ENCODE results near the gene TNKS1BP1. TPM values are rescaled to one million over a fixed set of nuclear protein-coding genes. Genes with fewer than 3 reads are reported as not detected.

Gene TNKS1BP1
- polyA plus RNA-seq, 2 of the 4 experiments (the other 2 are of a cell fraction): 35.0 to 53.1 TPM

DNA sequence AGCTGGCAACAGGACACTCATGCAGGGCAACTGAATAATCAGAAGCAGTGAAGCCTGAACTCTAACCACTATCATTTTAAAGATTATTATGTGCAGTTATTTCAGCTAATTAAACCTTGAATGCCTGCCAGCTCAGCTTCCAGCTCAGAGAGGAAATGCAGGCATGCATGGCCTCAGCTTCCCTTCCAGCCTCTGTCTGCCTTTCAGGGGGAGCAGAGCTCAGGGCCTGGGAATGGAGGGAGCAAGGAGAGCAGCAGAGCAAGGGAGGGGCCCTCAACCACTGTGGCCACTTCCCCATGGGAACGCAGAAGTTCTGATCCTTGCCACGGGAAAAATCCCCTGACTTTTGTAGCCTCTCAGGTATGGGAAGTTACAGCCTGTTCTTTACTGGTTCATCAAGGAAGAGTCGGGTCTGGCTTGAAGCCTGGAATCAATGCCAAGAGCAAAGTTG is 55.2 kb downstream of the TNKS1BP1 start:
- ChIA-PET POLR2A (no interaction called here), CTCF (interaction anchor here (0.7 to 3.1 kb wide), 5 partner anchors 9 to 428 kb away, joined by 3 to 21 read pairs (median 5); no protein-coding TSS in a partner anchor)
- H3K4me2 ChIP-seq: no peak overlapping the region
- no peak for ATAC-seq
- DNase-seq (ENCODE audit: low read depth in 1 of 2, low spot score in 1 of 2): no peak
- TF ChIP-seq, protein P1, sequence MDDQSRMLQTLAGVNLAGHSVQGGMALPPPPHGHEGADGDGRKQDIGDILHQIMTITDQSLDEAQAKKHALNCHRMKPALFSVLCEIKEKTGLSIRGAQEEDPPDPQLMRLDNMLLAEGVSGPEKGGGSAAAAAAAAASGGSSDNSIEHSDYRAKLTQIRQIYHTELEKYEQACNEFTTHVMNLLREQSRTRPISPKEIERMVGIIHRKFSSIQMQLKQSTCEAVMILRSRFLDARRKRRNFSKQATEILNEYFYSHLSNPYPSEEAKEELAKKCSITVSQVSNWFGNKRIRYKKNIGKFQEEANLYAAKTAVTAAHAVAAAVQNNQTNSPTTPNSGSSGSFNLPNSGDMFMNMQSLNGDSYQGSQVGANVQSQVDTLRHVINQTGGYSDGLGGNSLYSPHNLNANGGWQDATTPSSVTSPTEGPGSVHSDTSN (IDR thresholded peaks at IDR 0.05): no peak
- TF ChIP-seq, protein P2, sequence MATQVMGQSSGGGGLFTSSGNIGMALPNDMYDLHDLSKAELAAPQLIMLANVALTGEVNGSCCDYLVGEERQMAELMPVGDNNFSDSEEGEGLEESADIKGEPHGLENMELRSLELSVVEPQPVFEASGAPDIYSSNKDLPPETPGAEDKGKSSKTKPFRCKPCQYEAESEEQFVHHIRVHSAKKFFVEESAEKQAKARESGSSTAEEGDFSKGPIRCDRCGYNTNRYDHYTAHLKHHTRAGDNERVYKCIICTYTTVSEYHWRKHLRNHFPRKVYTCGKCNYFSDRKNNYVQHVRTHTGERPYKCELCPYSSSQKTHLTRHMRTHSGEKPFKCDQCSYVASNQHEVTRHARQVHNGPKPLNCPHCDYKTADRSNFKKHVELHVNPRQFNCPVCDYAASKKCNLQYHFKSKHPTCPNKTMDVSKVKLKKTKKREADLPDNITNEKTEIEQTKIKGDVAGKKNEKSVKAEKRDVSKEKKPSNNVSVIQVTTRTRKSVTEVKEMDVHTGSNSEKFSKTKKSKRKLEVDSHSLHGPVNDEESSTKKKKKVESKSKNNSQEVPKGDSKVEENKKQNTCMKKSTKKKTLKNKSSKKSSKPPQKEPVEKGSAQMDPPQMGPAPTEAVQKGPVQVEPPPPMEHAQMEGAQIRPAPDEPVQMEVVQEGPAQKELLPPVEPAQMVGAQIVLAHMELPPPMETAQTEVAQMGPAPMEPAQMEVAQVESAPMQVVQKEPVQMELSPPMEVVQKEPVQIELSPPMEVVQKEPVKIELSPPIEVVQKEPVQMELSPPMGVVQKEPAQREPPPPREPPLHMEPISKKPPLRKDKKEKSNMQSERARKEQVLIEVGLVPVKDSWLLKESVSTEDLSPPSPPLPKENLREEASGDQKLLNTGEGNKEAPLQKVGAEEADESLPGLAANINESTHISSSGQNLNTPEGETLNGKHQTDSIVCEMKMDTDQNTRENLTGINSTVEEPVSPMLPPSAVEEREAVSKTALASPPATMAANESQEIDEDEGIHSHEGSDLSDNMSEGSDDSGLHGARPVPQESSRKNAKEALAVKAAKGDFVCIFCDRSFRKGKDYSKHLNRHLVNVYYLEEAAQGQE (IDR thresholded peaks at IDR 0.05): no peak
- no peak for TF ChIP-seq ESRRA (IDR thresholded peaks at IDR 0.05; ENCODE audit: borderline replicate concordance, low read length)
- TF ChIP-seq ATOH8 (CRISPR knock-in tag; IDR thresholded peaks at IDR 0.05; ENCODE audit: low read depth): no peak
- no peak for TF ChIP-seq HEYL (CRISPR knock-in tag; IDR thresholded peaks at IDR 0.05)
- 26% methylated on average over 3 of the region's 3 CpGs for WGBS (ENCODE audit: missing lambda C conversion rate)
- H3K4me3 ChIP-seq: no peak overlapping the region
- no peak overlapping the region for H3K27ac ChIP-seq
- no peaks in the 10 kb centered on the region for H3K4me1 ChIP-seq
- peaks cover 9% of the 10 kb centered on the region; the same call in 1 of the 3 replicates for H3K9me3 ChIP-seq
- FAIRE-seq: no peak

DNA sequence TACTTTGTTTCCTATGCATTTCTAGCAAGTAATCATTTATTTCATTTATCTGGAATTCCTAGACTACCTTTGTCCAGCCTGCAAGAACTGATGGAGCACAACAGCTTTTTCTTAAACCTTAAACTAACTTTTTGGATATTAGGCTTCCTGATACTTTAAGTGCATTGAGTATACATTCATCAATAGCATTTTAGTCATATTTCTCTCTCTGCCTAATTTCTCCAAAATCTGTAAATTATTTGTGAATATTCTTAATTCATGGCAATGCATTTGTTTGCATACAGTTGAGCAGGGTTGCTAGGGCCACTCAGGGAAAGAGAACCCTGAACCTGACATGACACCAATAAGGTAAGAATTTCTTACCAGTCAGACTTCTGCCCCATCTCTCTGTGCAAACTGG is 58.6 kb downstream of the TNKS1BP1 start:
- FAIRE-seq: no peak

DNA sequence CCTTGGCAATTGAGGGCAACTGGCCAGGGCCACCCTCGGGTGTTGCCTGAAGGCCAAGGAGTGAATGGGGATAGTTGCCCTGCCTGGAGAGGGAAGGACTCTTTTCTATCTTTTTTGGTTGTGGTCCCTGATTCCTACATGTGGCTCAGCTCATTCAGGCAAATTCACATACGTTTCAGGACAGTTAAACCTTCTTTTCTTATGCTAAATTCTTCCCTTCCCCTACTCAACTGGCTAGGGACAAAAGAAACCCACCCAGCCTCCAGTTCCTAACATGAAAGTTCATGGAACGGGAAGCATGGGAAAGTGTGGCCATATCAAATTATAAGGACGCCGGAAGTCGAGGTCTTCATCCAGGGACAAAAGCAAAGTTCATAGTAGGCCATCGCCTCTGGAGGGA is 61.4 kb downstream of the TNKS1BP1 start:
- Histone ChIP-seq H3K9me3 (no peaks in the 10 kb centered on the region), H3K27ac (no peak overlapping the region), H3K4me3 (no peak overlapping the region), H3K4me2 (no peak overlapping the region), H3K4me1 (no peaks in the 10 kb centered on the region)
- TF ChIP-seq RARB (CRISPR knock-in tag; IDR thresholded peaks at IDR 0.05): no peak
- TF ChIP-seq, protein P3, sequence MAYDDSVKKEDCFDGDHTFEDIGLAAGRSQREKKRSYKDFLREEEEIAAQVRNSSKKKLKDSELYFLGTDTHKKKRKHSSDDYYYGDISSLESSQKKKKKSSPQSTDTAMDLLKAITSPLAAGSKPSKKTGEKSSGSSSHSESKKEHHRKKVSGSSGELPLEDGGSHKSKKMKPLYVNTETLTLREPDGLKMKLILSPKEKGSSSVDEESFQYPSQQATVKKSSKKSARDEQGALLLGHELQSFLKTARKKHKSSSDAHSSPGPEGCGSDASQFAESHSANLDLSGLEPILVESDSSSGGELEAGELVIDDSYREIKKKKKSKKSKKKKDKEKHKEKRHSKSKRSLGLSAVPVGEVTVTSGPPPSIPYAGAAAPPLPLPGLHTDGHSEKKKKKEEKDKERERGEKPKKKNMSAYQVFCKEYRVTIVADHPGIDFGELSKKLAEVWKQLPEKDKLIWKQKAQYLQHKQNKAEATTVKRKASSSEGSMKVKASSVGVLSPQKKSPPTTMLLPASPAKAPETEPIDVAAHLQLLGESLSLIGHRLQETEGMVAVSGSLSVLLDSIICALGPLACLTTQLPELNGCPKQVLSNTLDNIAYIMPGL (CRISPR knock-in tag; IDR thresholded peaks at IDR 0.05; ENCODE audit: borderline replicate concordance): no peak
- TF ChIP-seq ZSCAN20 (CRISPR knock-in tag; IDR thresholded peaks at IDR 0.05): no peak
- TF ChIP-seq POLR2AphosphoS2 (conservative IDR thresholded peaks at IDR 0.05; ENCODE audit: low read length): no peak
- TF ChIP-seq RCOR1 (IDR thresholded peaks at IDR 0.05; ENCODE audit: low read depth, low read length): no peak
- no peak for TF ChIP-seq JUN (IDR thresholded peaks at IDR 0.05)
- no peak for TF ChIP-seq KDM1A (IDR thresholded peaks at IDR 0.05; ENCODE audit: low read depth)
- TF ChIP-seq CHD2 (IDR thresholded peaks at IDR 0.05; ENCODE audit: low read length, partially characterized antibody): no peak
- no peak for TF ChIP-seq EP300 (IDR thresholded peaks at IDR 0.05)
- DNase-seq (ENCODE audit: low read depth in 1 of 2, low spot score in 1 of 2): no peak
- CTCF ChIA-PET: interaction anchor here (2.7 kb wide), 2 partner anchors 14 to 422 kb away, joined by 8 to 14 read pairs; no protein-coding TSS in a partner anchor
- FAIRE-seq: no peak
- no peak for ATAC-seq
- POLR2A ChIA-PET: no interaction called here
- WGBS (ENCODE audit: missing lambda C conversion rate): 80% methylated on average over 7 of the region's 7 CpGs

More for the DNA sequence above, 58.6 kb downstream of the TNKS1BP1 start:
- POLR2A ChIA-PET: no interaction called here
- Histone ChIP-seq H3K4me3 (no peak overlapping the region), H3K27ac (no peak overlapping the region), H3K4me2 (no peak overlapping the region), H3K9me3 (no peaks in the 10 kb centered on the region), H3K4me1 (no peaks in the 10 kb centered on the region)
- no peak for TF ChIP-seq MAZ (IDR thresholded peaks at IDR 0.05; ENCODE audit: borderline replicate concordance, low read depth, low read length)
- TF ChIP-seq ZFP36 (IDR thresholded peaks at IDR 0.05; ENCODE audit: borderline replicate concordance, partially characterized antibody): no peak
- no peak for TF ChIP-seq BCL3 (IDR thresholded peaks at IDR 0.05)
- no peak for TF ChIP-seq RAD21 (conservative IDR thresholded peaks at IDR 0.05 in 1 of 2, IDR thresholded peaks at IDR 0.05 in 1 of 2)
- no peak for TF ChIP-seq BHLHE40 (IDR thresholded peaks at IDR 0.05; ENCODE audit: low read depth, low read length)
- no peak for TF ChIP-seq NPAS2 (CRISPR knock-in tag; IDR thresholded peaks at IDR 0.05; ENCODE audit: borderline replicate concordance)
- CTCF ChIA-PET: interaction anchor here (1.0 to 3.5 kb wide), 4 partner anchors 11 to 425 kb away, joined by 4 to 14 read pairs (median 6); no protein-coding TSS in a partner anchor
- DNase-seq (ENCODE audit: low read depth in 1 of 2, low spot score in 1 of 2): no peak
- ATAC-seq: no peak

Measured in A549 (cell line).